H1 (cell line): ENCODE data around the gene PCDHA1.

ENCODE experiments used
- CHD1 ChIP-seq: IDR thresholded peaks from 2 replicates; pipeline ENCODE4 v1.6.1; 2012; ENCODE audit warnings: low read depth, low read length, improper control_type of control experiment
- EZH2 ChIP-seq: fragments of 200-600 bp; sonication (generic); IDR thresholded peaks from 2 replicates; pipeline ENCODE4 v1.7.1; 2012; ENCODE audit warnings: low read depth, mild to moderate bottlenecking, moderate library complexity, low read length, inconsistent platforms; ENCODE audit not compliant: severe bottlenecking
- JUN ChIP-seq: IDR thresholded peaks from 2 replicates; pipeline ENCODE4 v1.6.1; 2011; ENCODE audit warnings: low read depth, mild to moderate bottlenecking, improper control_type of control experiment, low read length
- JUND ChIP-seq: IDR thresholded peaks from 2 replicates; pipeline ENCODE4 v1.6.1; 2011; ENCODE audit warnings: mild to moderate bottlenecking, improper control_type of control experiment, low read length
- NRF1 ChIP-seq: IDR thresholded peaks from 2 replicates; pipeline ENCODE4 v1.6.1; 2011; ENCODE audit warnings: mild to moderate bottlenecking, low read depth, low read length, improper control_type of control experiment
- POLR2A ChIP-seq, 2 experiments: IDR thresholded peaks; 1 replicate in 1 of 2; 2 replicates in 1 of 2; pipeline ENCODE4 v1.6.1; 2011; ENCODE audit warnings: low read depth in 2 of 2, low read length in 2 of 2, mild to moderate bottlenecking in 2 of 2; ENCODE audit errors: control extremely low read depth in 1 of 2
- RAD21 ChIP-seq, 2 experiments: IDR thresholded peaks in 1 of 2; conservative IDR thresholded peaks in 1 of 2; 2 replicates each; pipeline ENCODE4 v1.6.1; 2011; ENCODE audit warnings: low read depth in 2 of 2, low read length in 2 of 2, improper control_type of control experiment in 1 of 2, inconsistent platforms in 1 of 2, mild to moderate bottlenecking in 1 of 2, moderate library complexity in 1 of 2
- SP2 ChIP-seq: IDR thresholded peaks from 2 replicates; pipeline ENCODE4 v1.6.1; 2012; ENCODE audit warnings: mild to moderate bottlenecking, low read length, inconsistent platforms
- SP4 ChIP-seq: IDR thresholded peaks from 2 replicates; pipeline ENCODE4 v1.6.1; 2012; ENCODE audit warnings: low read length, inconsistent platforms
- TAF1 ChIP-seq: IDR thresholded peaks from 2 replicates; pipeline ENCODE4 v1.6.1; 2011; ENCODE audit warnings: mild to moderate bottlenecking, low read depth, low read length
- TF ChIP-seq, protein P1 (sequence below), 3 experiments: IDR thresholded peaks; 1 replicate in 2 of 3; 2 replicates in 1 of 3; pipeline versions ENCODE4 v1.5.1 to v1.6.1; 2011; ENCODE audit warnings: low read length in 3 of 3, mild to moderate bottlenecking in 3 of 3, inconsistent platforms in 2 of 3, low read depth in 1 of 3, moderate library complexity in 1 of 3; ENCODE audit not compliant: insufficient read depth in 1 of 3; ENCODE audit errors: control extremely low read depth in 1 of 3
- TF ChIP-seq, protein P2 (sequence below): IDR thresholded peaks from 2 replicates; pipeline ENCODE4 v1.6.1; 2012; ENCODE audit warnings: inconsistent platforms

DNA sequence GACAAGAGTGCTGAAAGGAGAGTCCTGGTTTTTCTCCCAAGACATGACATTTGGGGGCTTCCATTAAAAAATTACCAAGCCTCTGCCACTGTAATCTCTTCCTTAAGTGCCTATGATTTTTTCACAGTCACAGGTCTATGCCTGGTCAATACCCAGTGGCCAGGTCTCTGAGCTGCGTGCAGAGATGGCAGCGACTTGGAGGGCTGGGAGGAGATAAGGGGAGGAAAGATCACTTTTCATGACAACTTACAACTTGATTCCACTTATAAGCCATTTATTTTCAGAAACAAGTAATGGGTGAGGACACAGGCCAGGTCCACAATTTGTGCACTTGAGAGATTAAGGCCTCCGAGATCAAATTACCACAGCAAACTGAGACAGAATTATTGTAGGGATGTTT lies 178.4 kb downstream of the PCDHA1 start:
- TF ChIP-seq JUN (no peak), TAF1 (no peak), POLR2A (IDR thresholded peaks at IDR 0.05; ENCODE audit: control extremely low read depth in 1 of 2, low read depth in 2 of 2, low read length in 2 of 2) (no peak), EZH2 (no peak), CHD1 (no peak), SP2 (no peak), NRF1 (no peak), RAD21 (IDR thresholded peaks at IDR 0.05 in 1 of 2, conservative IDR thresholded peaks at IDR 0.05 in 1 of 2; ENCODE audit: low read depth in 2 of 2, low read length in 2 of 2) (no peak), JUND (no peak), SP4 (no peak)
- TF ChIP-seq, protein P1, sequence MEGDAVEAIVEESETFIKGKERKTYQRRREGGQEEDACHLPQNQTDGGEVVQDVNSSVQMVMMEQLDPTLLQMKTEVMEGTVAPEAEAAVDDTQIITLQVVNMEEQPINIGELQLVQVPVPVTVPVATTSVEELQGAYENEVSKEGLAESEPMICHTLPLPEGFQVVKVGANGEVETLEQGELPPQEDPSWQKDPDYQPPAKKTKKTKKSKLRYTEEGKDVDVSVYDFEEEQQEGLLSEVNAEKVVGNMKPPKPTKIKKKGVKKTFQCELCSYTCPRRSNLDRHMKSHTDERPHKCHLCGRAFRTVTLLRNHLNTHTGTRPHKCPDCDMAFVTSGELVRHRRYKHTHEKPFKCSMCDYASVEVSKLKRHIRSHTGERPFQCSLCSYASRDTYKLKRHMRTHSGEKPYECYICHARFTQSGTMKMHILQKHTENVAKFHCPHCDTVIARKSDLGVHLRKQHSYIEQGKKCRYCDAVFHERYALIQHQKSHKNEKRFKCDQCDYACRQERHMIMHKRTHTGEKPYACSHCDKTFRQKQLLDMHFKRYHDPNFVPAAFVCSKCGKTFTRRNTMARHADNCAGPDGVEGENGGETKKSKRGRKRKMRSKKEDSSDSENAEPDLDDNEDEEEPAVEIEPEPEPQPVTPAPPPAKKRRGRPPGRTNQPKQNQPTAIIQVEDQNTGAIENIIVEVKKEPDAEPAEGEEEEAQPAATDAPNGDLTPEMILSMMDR (IDR thresholded peaks at IDR 0.05; ENCODE audit: control extremely low read depth in 1 of 3, insufficient read depth in 1 of 3, low read depth in 1 of 3, low read length in 3 of 3), result no peak
- TF ChIP-seq, protein P2, sequence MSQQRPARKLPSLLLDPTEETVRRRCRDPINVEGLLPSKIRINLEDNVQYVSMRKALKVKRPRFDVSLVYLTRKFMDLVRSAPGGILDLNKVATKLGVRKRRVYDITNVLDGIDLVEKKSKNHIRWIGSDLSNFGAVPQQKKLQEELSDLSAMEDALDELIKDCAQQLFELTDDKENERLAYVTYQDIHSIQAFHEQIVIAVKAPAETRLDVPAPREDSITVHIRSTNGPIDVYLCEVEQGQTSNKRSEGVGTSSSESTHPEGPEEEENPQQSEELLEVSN, result no peak
